ENCODE data around the gene PROX1. TPM values are rescaled to one million over a fixed set of nuclear protein-coding genes. Genes with fewer than 3 reads are reported as not detected.
A peak's percentile ranks its signal among the peaks of the same experiment; 100 is the strongest.

The PROX1 gene
- 1.3 and 1.6 TPM in 2 replicates for polyA plus RNA-seq (2013)

GRCh38 chr1:213987927-213988506 lies at the start of gene PROX1:
PROX1 (plus strand) TSS chr1:213987973; CDS start chr1:213996536, 8,563 bp downstream.
- Histone ChIP-seq H3K9ac (ENCODE audit: low read length) (no peak within 1 kb of the TSS), H3K79me2 (ENCODE audit: control insufficient read depth, insufficient read depth, low read length, poor library complexity) (no peaks in the 10 kb centered on the region), H2BK12ac (ENCODE audit: low read length) (no peak within 1 kb of the TSS), H3K36me3 (ENCODE audit: control insufficient read depth in 1 of 2, insufficient read depth in 2 of 2, low read length in 2 of 2) (no peaks in the 10 kb centered on the region), H2AK5ac (ENCODE audit: low read length) (no peak within 1 kb of the TSS), H4K8ac (ENCODE audit: low read depth, low read length) (no peak within 1 kb of the TSS), H3K14ac (ENCODE audit: low read length) (no peak within 1 kb of the TSS), H2BK5ac (ENCODE audit: low read depth, low read length, poor library complexity) (no peak within 1 kb of the TSS), H4K91ac (ENCODE audit: low read depth, low read length) (no peak within 1 kb of the TSS), H3K27ac (ENCODE audit: low read depth, low read length) (peak within 1 kb of the TSS; percentile 58), H3K4me3 (ENCODE audit: low read depth, low read length) (peak within 1 kb of the TSS; percentile 70), H3K4ac (ENCODE audit: low read depth, low read length) (no peak within 1 kb of the TSS), H3K9me3 (ENCODE audit: insufficient read depth, low read depth, low read length) (peaks cover 2% of the 10 kb centered on the region), H4K12ac (ENCODE audit: low read depth, low read length) (no peak within 1 kb of the TSS), H2AFZ (ENCODE audit: insufficient read depth, low read length, poor library complexity) (peak within 1 kb of the TSS; percentile 8), H3K27me3 (ENCODE audit: insufficient read depth, low read length) (peaks cover 37% of the 10 kb centered on the region), H3K23ac (ENCODE audit: low read length) (no peak within 1 kb of the TSS), H3K4me1 (ENCODE audit: control insufficient read depth in 1 of 2, insufficient read depth in 2 of 2, low read length in 2 of 2) (peaks cover 18 to 31% of the 10 kb centered on the region in 2 experiments), H2BK120ac (ENCODE audit: insufficient read depth, low read length, poor library complexity) (no peak within 1 kb of the TSS), H3K4me2 (ENCODE audit: low read length) (peak within 1 kb of the TSS; percentile 76), H3K79me1 (ENCODE audit: low read length) (peaks cover 1% of the 10 kb centered on the region), H3K18ac (ENCODE audit: low read length) (no peak within 1 kb of the TSS)
- peak; percentile 58 to 62 for DNase-seq
- WGBS (ENCODE audit: extremely low coverage, insufficient coverage, insufficient read length): no CpG with 5 or more reads among the region's 29 CpGs

- no peak overlapping the region for H3K18ac ChIP-seq (ENCODE audit: low read length)
- no CpG with 5 or more reads among the region's 5 CpGs for WGBS (ENCODE audit: extremely low coverage, insufficient coverage, insufficient read length)
These were observed 49.0 kb upstream of the PROX1 start for GRCh38 chr1:213938776-213939175.

GRCh38 chr1:213939888-213940287 lies 47.9 kb upstream of the PROX1 start:
- Histone ChIP-seq H3K4me1 (ENCODE audit: control insufficient read depth in 1 of 2, insufficient read depth in 2 of 2, low read length in 2 of 2) (no peaks in the 10 kb centered on the region), H3K4me2 (ENCODE audit: low read length) (no peak overlapping the region), H2BK5ac (ENCODE audit: low read depth, low read length, poor library complexity) (no peak overlapping the region), H3K18ac (ENCODE audit: low read length) (no peak overlapping the region), H3K23ac (ENCODE audit: low read length) (no peak overlapping the region), H4K12ac (ENCODE audit: low read depth, low read length) (no peak overlapping the region), H2AK5ac (ENCODE audit: low read length) (no peak overlapping the region), H3K79me2 (ENCODE audit: control insufficient read depth, insufficient read depth, low read length, poor library complexity) (no peaks in the 10 kb centered on the region), H4K8ac (ENCODE audit: low read depth, low read length) (no peak overlapping the region), H2AFZ (ENCODE audit: insufficient read depth, low read length, poor library complexity) (no peak overlapping the region), H2BK12ac (ENCODE audit: low read length) (no peak overlapping the region), H3K27me3 (ENCODE audit: insufficient read depth, low read length) (no peaks in the 10 kb centered on the region), H3K27ac (ENCODE audit: low read depth, low read length) (no peak overlapping the region), H3K4me3 (ENCODE audit: low read depth, low read length) (no peak overlapping the region), H2BK120ac (ENCODE audit: insufficient read depth, low read length, poor library complexity) (no peak overlapping the region), H3K36me3 (ENCODE audit: control insufficient read depth in 1 of 2, insufficient read depth in 2 of 2, low read length in 2 of 2) (no peaks in the 10 kb centered on the region), H3K79me1 (ENCODE audit: low read length) (no peaks in the 10 kb centered on the region), H3K14ac (ENCODE audit: low read length) (no peak overlapping the region), H3K9ac (ENCODE audit: low read length) (peak overlapping the region; percentile 7), H4K91ac (ENCODE audit: low read depth, low read length) (no peak overlapping the region), H3K9me3 (ENCODE audit: insufficient read depth, low read depth, low read length) (peaks cover 1% of the 10 kb centered on the region), H3K4ac (ENCODE audit: low read depth, low read length) (no peak overlapping the region)
- no CpG with 5 or more reads among the region's 3 CpGs for WGBS (ENCODE audit: extremely low coverage, insufficient coverage, insufficient read length)
- DNase-seq: no peak

More at GRCh38 chr1:213938776-213939175, 49.0 kb upstream of the PROX1 start:
- Histone ChIP-seq H3K27ac (ENCODE audit: low read depth, low read length) (no peak overlapping the region), H3K14ac (ENCODE audit: low read length) (no peak overlapping the region), H4K12ac (ENCODE audit: low read depth, low read length) (no peak overlapping the region), H3K9ac (ENCODE audit: low read length) (no peak overlapping the region), H3K4me2 (ENCODE audit: low read length) (no peak overlapping the region), H2BK120ac (ENCODE audit: insufficient read depth, low read length, poor library complexity) (no peak overlapping the region), H2BK5ac (ENCODE audit: low read depth, low read length, poor library complexity) (no peak overlapping the region), H3K27me3 (ENCODE audit: insufficient read depth, low read length) (no peaks in the 10 kb centered on the region), H2AFZ (ENCODE audit: insufficient read depth, low read length, poor library complexity) (no peak overlapping the region), H2AK5ac (ENCODE audit: low read length) (no peak overlapping the region), H3K4me3 (ENCODE audit: low read depth, low read length) (no peak overlapping the region), H3K79me2 (ENCODE audit: control insufficient read depth, insufficient read depth, low read length, poor library complexity) (no peaks in the 10 kb centered on the region), H3K36me3 (ENCODE audit: control insufficient read depth in 1 of 2, insufficient read depth in 2 of 2, low read length in 2 of 2) (no peaks in the 10 kb centered on the region), H4K91ac (ENCODE audit: low read depth, low read length) (no peak overlapping the region), H3K4me1 (ENCODE audit: control insufficient read depth in 1 of 2, insufficient read depth in 2 of 2, low read length in 2 of 2) (no peaks in the 10 kb centered on the region), H3K4ac (ENCODE audit: low read depth, low read length) (no peak overlapping the region), H3K9me3 (ENCODE audit: insufficient read depth, low read depth, low read length) (peaks cover 1% of the 10 kb centered on the region), H2BK12ac (ENCODE audit: low read length) (no peak overlapping the region), H3K23ac (ENCODE audit: low read length) (no peak overlapping the region), H4K8ac (ENCODE audit: low read depth, low read length) (no peak overlapping the region), H3K79me1 (ENCODE audit: low read length) (no peaks in the 10 kb centered on the region)
- no peak for DNase-seq

GRCh38 chr1:213940947-213941346 lies 46.8 kb upstream of the PROX1 start:
- no peaks in the 10 kb centered on the region for H3K4me1 ChIP-seq (ENCODE audit: control insufficient read depth in 1 of 2, insufficient read depth in 2 of 2, low read length in 2 of 2)
- H3K4me2 ChIP-seq (ENCODE audit: low read length): no peak overlapping the region
- H2AFZ ChIP-seq (ENCODE audit: insufficient read depth, low read length, poor library complexity): no peak overlapping the region
- H3K27me3 ChIP-seq (ENCODE audit: insufficient read depth, low read length): no peaks in the 10 kb centered on the region
- H3K4me3 ChIP-seq (ENCODE audit: low read depth, low read length): no peak overlapping the region
- H3K9ac ChIP-seq (ENCODE audit: low read length): no peak overlapping the region
- no peak overlapping the region for H3K18ac ChIP-seq (ENCODE audit: low read length)
- H2BK120ac ChIP-seq (ENCODE audit: insufficient read depth, low read length, poor library complexity): no peak overlapping the region
- H3K9me3 ChIP-seq (ENCODE audit: insufficient read depth, low read depth, low read length): peaks cover 1% of the 10 kb centered on the region
- H3K23ac ChIP-seq (ENCODE audit: low read length): no peak overlapping the region
- H2BK12ac ChIP-seq (ENCODE audit: low read length): no peak overlapping the region
- no peak overlapping the region for H4K12ac ChIP-seq (ENCODE audit: low read depth, low read length)
- H3K4ac ChIP-seq (ENCODE audit: low read depth, low read length): no peak overlapping the region
- no peaks in the 10 kb centered on the region for H3K36me3 ChIP-seq (ENCODE audit: control insufficient read depth in 1 of 2, insufficient read depth in 2 of 2, low read length in 2 of 2)
- no peak overlapping the region for H4K8ac ChIP-seq (ENCODE audit: low read depth, low read length)
- no peak overlapping the region for H3K14ac ChIP-seq (ENCODE audit: low read length)
- no peaks in the 10 kb centered on the region for H3K79me1 ChIP-seq (ENCODE audit: low read length)
- no peak for DNase-seq
- H3K79me2 ChIP-seq (ENCODE audit: control insufficient read depth, insufficient read depth, low read length, poor library complexity): no peaks in the 10 kb centered on the region
- H3K27ac ChIP-seq (ENCODE audit: low read depth, low read length): no peak overlapping the region
- no peak overlapping the region for H4K91ac ChIP-seq (ENCODE audit: low read depth, low read length)
- no peak overlapping the region for H2AK5ac ChIP-seq (ENCODE audit: low read length)
- H2BK5ac ChIP-seq (ENCODE audit: low read depth, low read length, poor library complexity): no peak overlapping the region

Data from trophoblast cell (in vitro differentiated cells and primary cell).